ENCODE data around the gene KRTAP2-2.

KRTAP2-2 gene

DNA sequence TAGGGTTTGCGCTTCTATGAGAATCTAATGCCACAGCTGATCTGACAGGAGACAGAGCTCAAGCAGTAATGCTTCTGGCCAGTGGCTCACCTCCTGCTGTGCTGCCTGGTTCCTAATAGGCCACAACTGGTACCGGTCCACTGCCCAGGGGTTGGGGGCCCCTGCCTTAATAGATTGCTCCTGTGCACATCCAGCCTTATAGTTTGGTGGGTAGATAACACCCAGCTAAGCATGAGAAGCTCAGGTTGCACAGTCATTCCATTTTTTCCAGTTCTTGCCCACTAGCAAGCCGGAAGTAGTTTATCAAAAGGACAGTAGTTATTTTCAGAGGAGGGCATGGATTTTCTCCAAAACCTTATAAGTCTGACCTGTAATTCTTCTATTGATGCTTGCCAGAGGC is 35.6 kb downstream of the KRTAP2-2 start:
- no peaks in the 10 kb centered on the region for H3K9me3 ChIP-seq (ENCODE audit: control insufficient read depth in 2 of 2, low read length in 2 of 2)
- H3K9ac ChIP-seq (ENCODE audit: low read length in 2 of 2): no peak overlapping the region
- peaks cover 0 to 3% of the 10 kb centered on the region in 2 donors for H3K27me3 ChIP-seq (ENCODE audit: control insufficient read depth in 1 of 2, insufficient read depth in 2 of 2, low read length in 2 of 2)
- no peak overlapping the region for H3K4me3 ChIP-seq (ENCODE audit: low read length in 2 of 2)
- H3K36me3 ChIP-seq (ENCODE audit: control insufficient read depth in 2 of 2, insufficient read depth in 2 of 2, low read length in 2 of 2): no peaks in the 10 kb centered on the region
- no peak overlapping the region for H3K27ac ChIP-seq (ENCODE audit: low read length)
- H3K4me1 ChIP-seq (ENCODE audit: control insufficient read depth, insufficient read depth, low read length): no peaks in the 10 kb centered on the region

DNA sequence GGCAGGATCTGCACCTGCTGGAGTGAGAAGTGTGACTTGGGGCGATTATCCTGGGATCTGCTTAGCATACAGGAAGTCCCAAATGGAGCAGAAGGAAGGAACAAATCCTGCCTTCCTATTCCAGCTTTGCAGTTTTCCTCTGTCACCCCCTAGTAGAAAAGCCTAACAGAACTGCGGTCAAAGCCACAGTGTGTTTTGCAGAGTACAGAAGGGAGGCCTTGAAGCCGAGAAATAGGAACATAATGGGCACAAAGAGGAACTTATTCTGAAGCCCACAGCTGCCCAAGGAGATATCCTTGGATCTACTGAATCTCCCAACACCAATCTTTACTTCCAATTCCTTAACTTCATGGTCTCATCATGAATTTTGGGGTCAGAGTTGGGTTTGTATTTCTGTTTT is 36.5 kb downstream of the KRTAP2-2 start:
- no peaks in the 10 kb centered on the region for H3K9me3 ChIP-seq (ENCODE audit: control insufficient read depth in 2 of 2, low read length in 2 of 2)
- H3K9ac ChIP-seq (ENCODE audit: low read length in 2 of 2): no peak overlapping the region
- no peak overlapping the region for H3K4me3 ChIP-seq (ENCODE audit: low read length in 2 of 2)
- no peaks in the 10 kb centered on the region for H3K36me3 ChIP-seq (ENCODE audit: control insufficient read depth in 2 of 2, insufficient read depth in 2 of 2, low read length in 2 of 2)
- peaks cover 0 to 3% of the 10 kb centered on the region in 2 donors for H3K27me3 ChIP-seq (ENCODE audit: control insufficient read depth in 1 of 2, insufficient read depth in 2 of 2, low read length in 2 of 2)
- no peak overlapping the region for H3K27ac ChIP-seq (ENCODE audit: low read length)
- H3K4me1 ChIP-seq (ENCODE audit: control insufficient read depth, insufficient read depth, low read length): no peaks in the 10 kb centered on the region

DNA sequence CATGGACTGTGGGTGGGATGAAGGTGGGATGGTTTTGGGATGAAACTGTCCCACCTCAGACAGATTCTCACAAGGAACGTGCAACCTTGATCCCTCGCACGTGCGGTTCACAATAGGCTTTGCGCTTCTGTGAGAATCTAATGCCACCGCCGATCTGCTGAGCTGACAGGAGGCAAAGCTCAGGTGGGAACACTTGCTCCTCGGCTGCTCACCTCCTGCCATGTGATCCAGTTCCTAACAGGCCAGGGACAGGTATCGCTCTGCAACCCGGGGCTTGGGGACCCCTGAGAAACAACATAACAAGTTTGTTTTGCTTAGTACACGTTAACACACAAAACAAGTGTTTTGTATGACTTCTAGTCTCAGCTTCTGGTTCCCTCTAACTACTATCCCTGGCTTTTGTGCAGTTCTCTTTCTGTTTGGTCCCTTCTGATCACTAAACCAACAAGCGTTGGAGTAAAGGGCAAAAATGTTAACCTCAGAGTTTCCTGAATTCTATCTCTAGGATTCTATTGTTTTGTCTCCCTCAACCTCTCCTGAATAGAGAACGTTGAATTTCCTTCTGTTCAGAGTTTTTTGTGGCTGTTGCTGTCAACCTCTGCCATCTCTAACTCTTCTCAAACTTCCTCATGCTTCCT is 38.3 kb downstream of the KRTAP2-2 start:
- no peaks in the 10 kb centered on the region for H3K36me3 ChIP-seq (ENCODE audit: control insufficient read depth in 2 of 2, insufficient read depth in 2 of 2, low read length in 2 of 2)
- H3K27me3 ChIP-seq (ENCODE audit: control insufficient read depth in 1 of 2, insufficient read depth in 2 of 2, low read length in 2 of 2): peaks cover 0 to 3% of the 10 kb centered on the region in 2 donors
- no peak overlapping the region for H3K4me3 ChIP-seq (ENCODE audit: low read length in 2 of 2)
- H3K4me1 ChIP-seq (ENCODE audit: control insufficient read depth, insufficient read depth, low read length): no peaks in the 10 kb centered on the region
- no peaks in the 10 kb centered on the region for H3K9me3 ChIP-seq (ENCODE audit: control insufficient read depth in 2 of 2, low read length in 2 of 2)
- no peak overlapping the region for H3K27ac ChIP-seq (ENCODE audit: low read length)
- no peak overlapping the region for H3K9ac ChIP-seq (ENCODE audit: low read length in 2 of 2)

DNA sequence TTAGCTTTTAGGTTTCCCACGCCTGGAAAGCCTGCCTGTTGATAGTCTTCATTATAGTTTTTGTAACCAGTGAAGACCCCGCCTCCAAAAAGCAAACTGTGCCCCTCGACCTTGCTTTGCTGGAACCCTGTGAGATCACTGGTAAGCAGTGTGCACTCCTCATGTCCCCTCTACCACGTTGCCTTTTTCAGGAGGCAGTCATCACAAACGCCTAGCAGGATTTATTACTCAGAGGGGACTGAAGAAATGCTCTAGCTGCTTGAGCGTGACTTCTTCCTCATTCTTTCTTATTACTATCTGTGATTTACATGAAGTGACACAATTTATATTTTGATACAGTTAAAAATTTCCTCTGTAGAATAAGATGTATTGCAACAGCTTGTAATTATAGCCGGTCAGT is 39.6 kb downstream of the KRTAP2-2 start:
- Histone ChIP-seq H3K36me3 (ENCODE audit: control insufficient read depth in 2 of 2, insufficient read depth in 2 of 2, low read length in 2 of 2) (no peaks in the 10 kb centered on the region), H3K4me3 (ENCODE audit: low read length in 2 of 2) (no peak overlapping the region), H3K9ac (ENCODE audit: low read length in 2 of 2) (no peak overlapping the region), H3K4me1 (ENCODE audit: control insufficient read depth, insufficient read depth, low read length) (no peaks in the 10 kb centered on the region), H3K27ac (ENCODE audit: low read length) (no peak overlapping the region), H3K27me3 (ENCODE audit: control insufficient read depth in 1 of 2, insufficient read depth in 2 of 2, low read length in 2 of 2) (peaks cover 0 to 3% of the 10 kb centered on the region in 2 donors), H3K9me3 (ENCODE audit: control insufficient read depth in 2 of 2, low read length in 2 of 2) (no peaks in the 10 kb centered on the region)

DNA sequence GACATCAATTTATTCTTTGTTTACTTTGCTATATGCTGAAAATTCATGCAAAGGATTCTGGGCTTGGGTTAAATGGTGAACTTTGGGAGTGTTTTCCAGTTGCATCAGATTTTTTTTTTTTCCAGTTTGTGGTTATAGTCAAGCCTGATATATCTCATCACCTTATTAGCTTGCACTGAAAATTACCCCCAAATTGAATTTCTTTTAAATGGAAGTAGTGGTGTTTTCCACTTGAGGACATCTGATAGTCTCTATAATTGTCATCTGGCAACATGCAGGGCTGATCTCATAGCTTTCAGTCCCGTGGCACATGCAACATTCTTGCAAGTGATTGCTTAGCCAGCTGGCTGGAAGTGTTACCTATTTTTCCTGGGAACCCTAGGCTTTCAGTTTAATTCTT is 41.4 kb downstream of the KRTAP2-2 start:
- Histone ChIP-seq H3K4me1 (ENCODE audit: control insufficient read depth, insufficient read depth, low read length) (no peaks in the 10 kb centered on the region), H3K27ac (ENCODE audit: low read length) (no peak overlapping the region), H3K9ac (ENCODE audit: low read length in 2 of 2) (no peak overlapping the region), H3K9me3 (ENCODE audit: control insufficient read depth in 2 of 2, low read length in 2 of 2) (no peaks in the 10 kb centered on the region), H3K36me3 (ENCODE audit: control insufficient read depth in 2 of 2, insufficient read depth in 2 of 2, low read length in 2 of 2) (no peaks in the 10 kb centered on the region), H3K27me3 (ENCODE audit: control insufficient read depth in 1 of 2, insufficient read depth in 2 of 2, low read length in 2 of 2) (peaks cover 0 to 3% of the 10 kb centered on the region in 2 donors), H3K4me3 (ENCODE audit: low read length in 2 of 2) (no peak overlapping the region)

DNA sequence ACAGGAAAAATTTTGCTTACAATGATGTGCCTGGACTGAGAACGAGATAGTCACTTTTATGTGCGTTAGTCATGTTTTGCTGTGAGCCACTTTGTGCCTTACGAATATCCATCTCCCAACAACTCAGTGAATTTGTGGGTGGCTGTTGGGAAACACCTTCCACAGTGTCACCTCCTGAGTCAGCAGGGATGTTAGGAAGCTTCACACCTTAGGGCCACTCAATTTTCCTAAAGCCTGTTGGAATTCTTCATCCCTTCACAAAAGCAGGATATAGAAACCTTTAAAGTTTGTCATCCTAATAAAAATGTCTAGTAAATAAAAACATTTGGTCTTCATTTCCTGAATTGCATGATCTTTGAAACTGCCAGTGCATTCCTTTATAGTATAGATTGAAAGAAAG is 41.8 kb downstream of the KRTAP2-2 start:
- Histone ChIP-seq H3K27me3 (ENCODE audit: control insufficient read depth in 1 of 2, insufficient read depth in 2 of 2, low read length in 2 of 2) (peaks cover 0 to 3% of the 10 kb centered on the region in 2 donors), H3K27ac (ENCODE audit: low read length) (no peak overlapping the region), H3K4me1 (ENCODE audit: control insufficient read depth, insufficient read depth, low read length) (no peaks in the 10 kb centered on the region), H3K9me3 (ENCODE audit: control insufficient read depth in 2 of 2, low read length in 2 of 2) (no peaks in the 10 kb centered on the region), H3K9ac (ENCODE audit: low read length in 2 of 2) (no peak overlapping the region), H3K36me3 (ENCODE audit: control insufficient read depth in 2 of 2, insufficient read depth in 2 of 2, low read length in 2 of 2) (no peaks in the 10 kb centered on the region), H3K4me3 (ENCODE audit: low read length in 2 of 2) (no peak overlapping the region)

DNA sequence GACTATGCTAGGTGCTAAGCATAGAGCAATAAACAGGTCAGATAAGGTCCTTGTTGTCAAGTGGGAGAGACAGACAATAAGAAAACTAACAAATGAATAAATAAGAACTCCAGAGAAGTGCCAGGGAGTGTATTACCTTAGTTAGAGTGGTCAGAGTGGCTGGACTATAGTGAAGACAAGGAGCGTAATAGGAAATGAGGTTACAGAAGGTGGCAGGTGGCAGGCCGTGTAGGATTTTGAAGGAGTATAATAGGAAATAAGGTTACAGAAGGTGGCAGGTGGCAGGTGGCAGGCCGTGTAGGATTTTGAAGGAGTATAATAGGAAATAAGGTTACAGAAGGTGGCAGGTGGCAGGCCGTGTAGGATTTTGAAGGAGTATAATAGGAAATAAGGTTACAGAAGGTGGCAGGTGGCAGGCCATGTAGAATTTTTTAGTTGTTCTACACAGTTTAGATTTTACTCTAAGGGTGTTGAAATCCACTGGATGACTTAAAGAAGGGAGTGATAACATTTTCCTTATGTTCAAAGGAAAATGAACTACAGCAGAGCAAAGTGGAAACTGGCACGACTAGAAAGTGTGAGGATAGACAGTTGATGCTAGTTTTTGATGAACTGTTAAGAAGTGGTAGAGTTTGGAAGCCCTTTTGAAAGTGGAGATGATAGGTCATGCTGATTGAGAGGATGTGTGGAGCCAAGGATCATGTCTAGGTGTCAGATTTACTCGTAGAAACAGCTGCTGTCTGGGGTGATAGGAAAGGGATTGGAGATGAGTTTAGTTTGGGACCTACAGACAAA is 42.5 kb downstream of the KRTAP2-2 start:
- no peak overlapping the region for H3K27ac ChIP-seq (ENCODE audit: low read length)
- no peak overlapping the region for H3K9ac ChIP-seq (ENCODE audit: low read length in 2 of 2)
- peaks cover 0 to 3% of the 10 kb centered on the region in 2 donors for H3K27me3 ChIP-seq (ENCODE audit: control insufficient read depth in 1 of 2, insufficient read depth in 2 of 2, low read length in 2 of 2)
- H3K9me3 ChIP-seq (ENCODE audit: control insufficient read depth in 2 of 2, low read length in 2 of 2): no peaks in the 10 kb centered on the region
- H3K4me3 ChIP-seq (ENCODE audit: low read length in 2 of 2): no peak overlapping the region
- H3K36me3 ChIP-seq (ENCODE audit: control insufficient read depth in 2 of 2, insufficient read depth in 2 of 2, low read length in 2 of 2): no peaks in the 10 kb centered on the region
- H3K4me1 ChIP-seq (ENCODE audit: control insufficient read depth, insufficient read depth, low read length): no peaks in the 10 kb centered on the region

DNA sequence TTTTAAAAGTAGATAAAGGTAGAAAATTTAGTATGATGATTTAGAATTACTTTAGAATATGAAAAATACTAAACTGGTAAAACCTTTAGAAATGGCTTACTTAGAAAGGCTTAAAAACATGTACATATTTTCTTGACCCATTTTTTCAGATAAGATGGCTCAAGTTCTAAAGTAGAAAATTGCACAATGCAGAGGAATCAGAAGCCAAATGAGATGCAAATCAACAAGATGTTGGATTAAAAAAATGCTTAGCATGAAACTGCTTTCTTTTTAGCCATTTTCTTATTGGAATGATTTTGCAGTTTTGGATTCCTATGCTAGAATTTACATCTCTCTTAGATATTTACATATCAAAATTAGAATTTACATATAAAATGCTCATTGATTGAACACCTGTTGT is 44.6 kb downstream of the KRTAP2-2 start:
- no peak overlapping the region for H3K27ac ChIP-seq (ENCODE audit: low read length)
- no peaks in the 10 kb centered on the region for H3K9me3 ChIP-seq (ENCODE audit: control insufficient read depth in 2 of 2, low read length in 2 of 2)
- H3K4me1 ChIP-seq (ENCODE audit: control insufficient read depth, insufficient read depth, low read length): no peaks in the 10 kb centered on the region
- no peak overlapping the region for H3K4me3 ChIP-seq (ENCODE audit: low read length in 2 of 2)
- H3K27me3 ChIP-seq (ENCODE audit: control insufficient read depth in 1 of 2, insufficient read depth in 2 of 2, low read length in 2 of 2): no peaks in the 10 kb centered on the region
- no peaks in the 10 kb centered on the region for H3K36me3 ChIP-seq (ENCODE audit: control insufficient read depth in 2 of 2, insufficient read depth in 2 of 2, low read length in 2 of 2)
- no peak overlapping the region for H3K9ac ChIP-seq (ENCODE audit: low read length in 2 of 2)

DNA sequence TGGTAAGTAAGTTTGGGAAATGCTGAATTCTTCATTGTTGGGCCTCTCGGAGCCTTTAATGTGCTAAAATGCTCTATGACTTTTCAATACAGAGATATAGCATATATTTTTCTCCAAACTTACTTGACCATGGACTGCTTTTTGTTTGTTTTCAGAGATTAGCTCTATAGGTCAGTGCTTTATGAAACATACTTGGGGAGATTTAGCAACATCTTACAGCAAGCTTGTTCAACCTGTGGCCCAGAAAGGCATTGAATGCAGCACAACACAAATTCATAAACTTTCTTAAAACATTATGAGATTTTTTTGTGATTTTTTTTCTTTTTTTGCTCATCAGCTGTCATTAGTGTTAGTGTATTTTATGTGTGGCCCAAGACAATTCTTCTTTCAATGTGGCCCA is 45.1 kb downstream of the KRTAP2-2 start:
- no peaks in the 10 kb centered on the region for H3K36me3 ChIP-seq (ENCODE audit: control insufficient read depth in 2 of 2, insufficient read depth in 2 of 2, low read length in 2 of 2)
- no peak overlapping the region for H3K4me3 ChIP-seq (ENCODE audit: low read length in 2 of 2)
- H3K9ac ChIP-seq (ENCODE audit: low read length in 2 of 2): no peak overlapping the region
- no peaks in the 10 kb centered on the region for H3K9me3 ChIP-seq (ENCODE audit: control insufficient read depth in 2 of 2, low read length in 2 of 2)
- H3K4me1 ChIP-seq (ENCODE audit: control insufficient read depth, insufficient read depth, low read length): no peaks in the 10 kb centered on the region
- no peak overlapping the region for H3K27ac ChIP-seq (ENCODE audit: low read length)
- H3K27me3 ChIP-seq (ENCODE audit: control insufficient read depth in 1 of 2, insufficient read depth in 2 of 2, low read length in 2 of 2): no peaks in the 10 kb centered on the region

DNA sequence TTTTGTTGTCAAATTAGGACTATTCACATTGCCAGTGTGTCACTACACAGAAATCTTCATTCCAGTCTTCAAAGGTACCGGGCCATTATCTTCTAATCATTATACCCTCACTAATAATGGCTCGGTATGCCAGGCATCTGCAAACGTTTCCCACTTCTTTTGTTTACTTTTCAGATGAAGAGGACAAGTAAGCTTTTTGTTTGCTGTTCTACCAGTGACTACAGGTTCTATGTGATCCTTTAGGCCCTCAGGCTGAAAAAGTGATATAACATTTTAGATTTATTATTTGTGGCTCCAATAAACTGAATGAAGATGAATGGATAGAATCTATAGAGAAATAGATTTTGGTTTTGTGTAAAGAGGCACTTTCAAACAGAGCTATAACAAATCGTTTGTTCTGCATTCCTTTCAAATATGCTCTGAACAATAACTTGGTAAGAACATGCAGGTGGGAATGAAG is 45.7 kb downstream of the KRTAP2-2 start:
- Histone ChIP-seq H3K9me3 (ENCODE audit: control insufficient read depth in 2 of 2, low read length in 2 of 2) (no peaks in the 10 kb centered on the region), H3K4me3 (ENCODE audit: low read length in 2 of 2) (no peak overlapping the region), H3K36me3 (ENCODE audit: control insufficient read depth in 2 of 2, insufficient read depth in 2 of 2, low read length in 2 of 2) (no peaks in the 10 kb centered on the region), H3K9ac (ENCODE audit: low read length in 2 of 2) (no peak overlapping the region), H3K4me1 (ENCODE audit: control insufficient read depth, insufficient read depth, low read length) (no peaks in the 10 kb centered on the region), H3K27me3 (ENCODE audit: control insufficient read depth in 1 of 2, insufficient read depth in 2 of 2, low read length in 2 of 2) (no peaks in the 10 kb centered on the region), H3K27ac (ENCODE audit: low read length) (no peak overlapping the region)

DNA sequence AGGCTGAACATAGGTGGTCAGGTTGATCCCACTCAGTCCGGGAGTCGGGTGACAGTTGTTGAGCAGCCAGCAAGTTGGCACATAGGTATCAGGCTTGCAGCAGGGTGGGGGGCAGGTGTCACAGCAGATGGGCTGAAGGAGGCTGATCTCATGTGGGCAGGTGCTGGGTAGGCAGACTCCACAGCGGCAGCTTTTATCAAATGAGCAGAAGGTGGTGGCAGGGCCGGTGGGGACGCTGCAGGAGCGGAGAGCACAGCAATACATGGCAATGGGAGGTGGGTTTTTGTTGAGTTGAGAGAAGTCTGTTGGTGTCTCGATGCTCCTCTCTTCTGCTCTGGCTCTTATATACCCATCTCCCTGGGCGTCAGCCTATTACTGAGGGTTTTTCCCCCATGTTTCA is 46.2 kb downstream of the KRTAP2-2 start, which contains the start of gene KRTAP3-1:
TSS of gene KRTAP3-1 (minus strand) at position 318 of the 400 bp plus-strand sequence. CDS start at position 264, 54 bp downstream.
- Histone ChIP-seq H3K4me1 (ENCODE audit: control insufficient read depth, insufficient read depth, low read length) (no peaks in the 10 kb centered on the region), H3K27me3 (ENCODE audit: control insufficient read depth in 1 of 2, insufficient read depth in 2 of 2, low read length in 2 of 2) (no peaks in the 10 kb centered on the region), H3K36me3 (ENCODE audit: control insufficient read depth in 2 of 2, insufficient read depth in 2 of 2, low read length in 2 of 2) (no peaks in the 10 kb centered on the region), H3K27ac (ENCODE audit: low read length) (no peak within 1 kb of the TSS), H3K9me3 (ENCODE audit: control insufficient read depth in 2 of 2, low read length in 2 of 2) (no peaks in the 10 kb centered on the region), H3K9ac (ENCODE audit: low read length in 2 of 2) (no peak within 1 kb of the TSS), H3K4me3 (ENCODE audit: low read length in 2 of 2) (no peak within 1 kb of the TSS)
